NCI-H82 (cell line): ENCODE measurements around the gene CCDC167.
"Not testable (repeated sequence)": the region's sequence is repeated elsewhere in the genome, so short reads cannot be mapped to it uniquely, and the experiment has no call there.

Experiments
- DNase-seq: peaks from one replicate; lab custom pipeline; 2025; lab: John Stamatoyannopoulos, UW

Gene CCDC167

GRCh38 chr6:37511201-37511600 is 11.5 kb upstream of the CCDC167 start:
- no peak for DNase-seq

DNA sequence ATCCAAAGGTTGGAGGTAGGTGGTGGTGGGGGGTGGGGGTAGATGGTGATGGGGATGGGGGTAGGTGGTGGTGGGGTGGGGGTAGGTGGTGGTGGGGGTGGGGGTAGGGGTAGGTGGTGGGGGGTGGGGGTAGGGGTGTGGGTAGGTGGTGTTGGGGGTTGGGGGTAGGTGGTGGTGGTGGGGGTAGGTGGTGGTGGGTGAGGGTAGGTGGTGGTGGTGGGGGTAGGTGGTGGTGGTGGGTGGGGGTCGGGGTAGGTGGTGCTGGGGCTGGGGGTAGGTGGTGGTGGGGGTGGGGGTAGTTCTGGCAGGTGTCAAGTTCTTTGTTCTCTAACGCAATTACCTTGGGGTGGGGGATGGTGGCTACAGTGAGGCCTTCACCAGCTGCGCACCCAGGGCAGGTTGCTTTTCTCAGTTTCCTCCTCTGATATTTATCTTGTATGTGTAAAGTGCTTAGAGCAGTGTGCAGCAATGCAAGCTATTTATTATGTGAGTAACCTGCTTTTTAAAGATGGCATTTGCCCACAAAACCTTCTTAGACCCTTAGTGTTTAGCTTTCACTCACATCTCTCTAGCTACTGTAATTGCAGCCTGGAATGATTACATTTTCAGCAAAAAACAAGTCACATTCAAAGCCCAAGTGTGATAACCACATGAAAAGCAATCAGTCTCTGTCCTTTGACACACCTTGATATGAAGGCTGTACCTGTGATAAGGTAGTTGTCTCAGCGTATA is 8.2 kb upstream of the CCDC167 start:
- DNase-seq = peak; percentile 47

- peak; percentile 44 for DNase-seq
These were observed 7.4 kb upstream of the CCDC167 start for GRCh38 chr6:37507077-37507476.

DNA sequence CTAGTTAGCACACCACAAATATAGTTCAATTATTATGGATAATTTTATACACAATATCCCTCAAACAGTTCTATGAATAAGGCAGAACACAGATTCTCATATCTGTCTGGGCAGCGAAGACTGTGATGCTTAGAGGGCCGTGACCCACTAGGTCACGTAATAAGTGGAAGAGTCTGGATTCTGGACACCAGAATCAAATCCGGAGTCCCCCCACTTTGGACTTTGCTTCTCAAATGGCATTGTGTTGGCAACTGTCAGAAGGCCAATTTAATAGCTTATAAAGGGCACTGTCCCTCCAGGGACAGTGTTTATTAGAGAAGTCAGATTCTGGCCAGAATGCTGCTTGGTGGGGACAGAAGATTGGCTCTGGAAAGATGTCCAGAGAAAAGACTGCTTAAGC is 6.8 kb upstream of the CCDC167 start:
- no peak for DNase-seq

GRCh38 chr6:37504024-37504423 is 4.3 kb upstream of the CCDC167 start:
- no peak for DNase-seq

DNA sequence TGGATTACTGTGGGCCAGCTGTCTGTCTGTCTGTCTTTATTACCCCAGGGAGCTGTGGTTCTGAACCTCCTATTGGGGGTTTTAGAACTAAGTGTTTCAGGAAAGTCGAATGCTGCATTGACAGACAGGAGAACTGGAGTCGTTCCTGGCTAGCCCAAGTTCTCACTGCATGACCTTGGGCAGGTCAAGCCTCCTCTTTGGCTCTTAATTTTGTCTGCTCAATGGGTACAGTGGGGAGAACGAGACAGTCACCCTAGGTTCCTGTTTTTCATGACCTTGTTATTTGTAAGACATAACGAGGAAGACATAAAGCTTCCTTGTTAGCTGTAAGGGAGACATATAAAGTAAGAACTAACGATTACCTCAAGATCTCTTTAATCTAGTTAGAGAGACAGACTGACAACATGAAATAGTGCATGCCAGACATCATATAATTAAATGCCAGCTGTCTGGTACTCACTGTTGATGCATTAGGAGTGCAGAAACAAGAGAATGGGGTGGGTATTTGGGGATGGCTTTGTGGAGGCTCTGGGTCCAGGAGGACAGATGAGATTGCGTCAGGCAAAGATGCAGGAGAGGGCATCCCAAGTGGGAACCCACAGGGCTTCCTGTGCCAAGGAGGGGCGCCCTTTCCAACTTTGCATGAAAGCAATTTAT is 3.7 kb upstream of the CCDC167 start:
- peak; percentile 89 for DNase-seq

GRCh38 chr6:37502703-37503291 is 3.1 kb upstream of the CCDC167 start:
- no peak for DNase-seq

DNA sequence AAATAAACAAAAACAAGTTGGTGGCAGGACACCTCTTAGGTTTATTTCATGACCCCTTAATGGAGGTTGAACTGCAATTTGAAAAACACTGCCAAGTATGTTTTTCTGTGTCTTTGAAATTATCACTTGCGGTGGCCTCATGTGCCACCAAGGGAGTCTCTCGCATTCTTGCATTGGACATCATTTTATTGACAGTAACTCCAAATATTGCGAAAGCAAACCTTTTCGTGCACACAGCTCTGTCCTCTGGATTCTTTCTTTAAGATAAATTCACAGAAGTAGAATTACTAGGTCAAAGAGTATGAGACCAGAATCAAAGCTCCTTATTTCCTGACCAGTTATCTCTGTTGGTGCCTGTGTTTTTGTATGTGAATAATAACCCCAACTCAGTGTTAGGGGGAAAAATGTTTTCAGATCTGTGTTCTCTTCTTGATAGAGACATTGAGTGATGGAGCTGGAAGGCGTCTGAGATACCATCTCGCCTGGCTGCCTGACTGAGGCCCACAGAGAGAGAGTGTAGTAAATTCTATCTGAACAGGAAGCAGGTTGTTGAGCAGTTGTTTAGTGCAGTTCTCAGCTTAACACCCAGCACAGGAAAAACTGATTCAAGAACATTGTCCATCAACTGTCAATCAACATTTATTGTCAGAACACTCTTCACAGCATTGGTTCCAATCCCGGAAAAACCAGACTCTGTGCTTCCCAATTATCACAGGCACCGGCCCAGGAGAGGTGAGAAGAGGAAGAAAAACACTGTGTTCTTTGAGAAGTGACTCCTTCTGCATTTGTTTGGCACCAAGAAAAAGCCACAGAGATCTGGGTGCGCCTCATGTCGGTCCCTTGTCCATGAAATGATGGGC is 2.2 kb upstream of the CCDC167 start:
- DNase-seq = no peak

GRCh38 chr6:37500904-37501303 is 1.2 kb upstream of the CCDC167 start:
- not testable (repeated sequence) for DNase-seq

DNA sequence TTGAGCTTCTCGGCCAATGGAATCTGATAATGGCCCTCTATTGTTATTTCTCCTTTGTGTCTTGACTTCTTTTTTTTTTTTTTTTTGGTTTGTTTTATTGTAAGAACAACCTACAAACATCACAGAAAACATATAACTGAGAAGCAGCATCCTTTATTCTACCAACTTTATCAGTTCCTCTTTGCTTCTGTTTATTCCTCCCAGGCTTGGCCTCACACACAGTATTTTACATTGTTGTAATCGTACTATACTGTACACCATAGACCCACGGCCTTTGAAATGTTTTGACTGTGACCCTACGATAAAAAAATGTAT is 558 bp upstream of the CCDC167 start:
- no peak for DNase-seq

DNA sequence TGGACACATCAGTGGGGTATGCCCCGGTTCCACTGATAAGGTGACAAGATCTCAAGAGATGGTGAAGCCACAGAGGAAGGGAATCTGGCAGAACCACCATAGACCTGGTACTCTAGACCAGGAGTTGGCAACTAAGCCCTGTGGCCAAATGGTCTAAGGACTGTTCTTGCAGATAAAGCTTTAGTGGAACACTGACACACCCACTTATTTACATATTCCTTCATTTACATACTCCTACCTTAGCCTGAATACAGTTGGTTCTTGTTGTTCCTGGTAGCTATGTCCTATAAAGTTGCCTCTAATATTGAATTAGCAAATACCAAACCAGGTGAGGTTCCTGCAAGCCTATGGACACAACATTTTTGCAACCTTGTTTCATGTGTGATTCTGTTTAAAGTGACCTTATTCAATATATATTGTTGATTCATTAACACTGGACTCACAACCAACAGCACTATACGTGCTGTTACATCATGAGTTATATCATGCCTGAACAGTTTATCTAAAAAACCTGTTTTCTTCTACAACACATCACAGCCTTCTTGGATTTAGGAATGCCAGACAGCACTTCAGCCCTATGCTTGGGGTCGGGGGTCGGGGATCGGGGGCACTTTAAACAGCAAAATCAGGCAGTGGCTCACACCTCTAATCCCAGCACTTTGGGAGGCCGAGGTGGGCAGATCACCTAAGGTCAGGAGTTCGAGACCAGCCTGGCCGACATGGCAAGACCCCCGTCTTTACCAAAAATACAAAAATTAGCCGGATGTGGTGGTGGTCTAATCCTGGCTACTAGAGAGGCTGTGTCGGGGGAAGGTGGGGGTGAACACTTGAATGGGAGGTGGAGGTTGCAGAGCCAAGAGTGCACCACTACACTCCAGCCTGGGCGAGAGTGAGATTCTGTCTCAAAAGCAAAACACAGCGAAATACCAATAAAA is 2.5 kb downstream of the CCDC167 start:
- DNase-seq = no peak

DNA sequence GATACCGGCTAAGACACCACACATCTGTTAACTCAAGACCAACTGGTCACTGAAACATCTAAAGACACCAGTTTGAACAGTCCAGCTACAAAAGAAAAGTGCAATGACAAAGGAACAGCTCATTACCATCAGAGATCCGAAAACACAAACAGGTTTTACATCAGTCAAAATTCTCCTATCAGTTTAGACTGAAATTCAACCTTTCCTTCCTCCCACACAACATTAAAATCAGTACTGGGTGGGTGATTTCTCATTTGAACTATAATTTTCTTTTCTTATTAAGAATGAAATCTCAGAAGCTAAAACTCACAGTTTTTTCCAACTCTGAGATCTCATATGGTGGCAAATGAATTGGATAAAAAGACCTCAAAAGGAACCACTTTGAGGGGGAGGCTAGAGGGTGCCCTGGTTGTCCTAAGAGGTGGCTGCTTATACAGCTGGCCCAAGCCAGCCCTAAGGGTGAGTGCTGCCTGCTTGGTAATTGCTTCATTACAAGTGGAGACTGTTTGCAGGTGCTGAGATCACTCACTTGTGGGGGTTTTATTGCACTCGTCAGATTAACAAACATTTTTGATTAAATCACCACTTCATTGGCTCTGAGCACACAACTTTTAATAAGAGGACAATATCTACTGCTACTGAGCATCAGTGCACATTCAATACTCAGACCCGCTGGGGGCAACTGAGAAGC is 4.3 kb downstream of the CCDC167 start:
- DNase-seq = no peak

GRCh38 chr6:37493661-37493995 is 6.1 kb downstream of the CCDC167 start:
- DNase-seq = no peak

- DNase-seq = no peak
These were observed 6.6 kb downstream of the CCDC167 start for GRCh38 chr6:37492991-37493660.

DNA sequence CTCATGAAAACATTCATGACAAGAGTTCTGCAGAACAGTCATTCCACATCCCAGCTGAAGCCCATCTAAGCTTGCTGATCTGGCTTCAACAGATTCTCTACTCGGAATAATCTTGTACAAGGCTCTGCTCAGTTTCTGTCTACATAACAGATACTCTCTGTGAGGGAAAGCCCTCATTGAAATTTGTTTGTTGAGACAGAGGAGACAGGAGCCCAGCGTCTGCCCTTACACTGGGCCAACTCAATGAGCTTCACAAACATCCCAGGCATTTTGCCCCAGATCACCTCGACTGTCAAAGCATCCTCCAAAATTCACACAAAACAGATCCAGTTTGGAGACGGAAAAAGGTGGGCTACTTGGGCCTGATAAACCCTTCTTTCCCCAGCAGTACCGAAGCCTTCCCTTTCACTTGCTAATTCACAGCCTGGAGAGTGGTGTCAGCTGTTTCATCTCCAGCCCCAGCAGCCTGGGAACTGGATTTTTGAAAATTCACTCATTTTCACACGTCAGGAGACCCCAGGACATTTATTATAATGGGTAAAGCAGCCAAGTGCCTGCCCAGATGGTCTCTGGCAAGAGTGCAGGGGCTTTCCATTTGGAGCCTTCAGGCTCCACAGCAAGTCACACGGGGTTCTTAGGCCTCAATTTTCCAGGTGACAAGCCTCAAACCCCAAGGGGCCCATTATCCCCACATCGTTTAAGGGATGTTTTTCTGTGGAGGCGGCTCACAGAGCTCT is 7.3 kb downstream of the CCDC167 start:
- DNase-seq = no peak

GRCh38 chr6:37491830-37492208 is 7.9 kb downstream of the CCDC167 start:
- DNase-seq = no peak

- DNase-seq = no peak
These were observed 8.4 kb downstream of the CCDC167 start for GRCh38 chr6:37491171-37491829.

GRCh38 chr6:37490536-37491170 is 9.0 kb downstream of the CCDC167 start:
- no peak for DNase-seq
